Esophagus squamous epithelium (tissue), 4 donors: ENCODE results near the gene RNF112.
A peak's percentile ranks its signal among the peaks of the same experiment; 100 is the strongest.

Experiments
- POLR2A ChIP-seq, 4 donors: fragments of 450-650 bp; IDR thresholded peaks; one replicate each; pipeline ENCODE4 v1.6.1; 2017; ENCODE audit warnings: antibody characterized with exemption in 4 of 4, mild to moderate bottlenecking in 4 of 4, moderate library complexity in 3 of 4
- TF ChIP-seq, protein P1 (sequence below), 6 experiments: fragments of 450-650 bp in 4 of 6; fragments of 200-600 bp in 2 of 6; sonication (generic) in 2 of 6; IDR thresholded peaks; one replicate each; pipeline ENCODE4 v1.5.1; 2016 to 2019; ENCODE audit warnings: antibody characterized with exemption in 6 of 6, mild to moderate bottlenecking in 4 of 6, moderate library complexity in 4 of 6

DNA sequence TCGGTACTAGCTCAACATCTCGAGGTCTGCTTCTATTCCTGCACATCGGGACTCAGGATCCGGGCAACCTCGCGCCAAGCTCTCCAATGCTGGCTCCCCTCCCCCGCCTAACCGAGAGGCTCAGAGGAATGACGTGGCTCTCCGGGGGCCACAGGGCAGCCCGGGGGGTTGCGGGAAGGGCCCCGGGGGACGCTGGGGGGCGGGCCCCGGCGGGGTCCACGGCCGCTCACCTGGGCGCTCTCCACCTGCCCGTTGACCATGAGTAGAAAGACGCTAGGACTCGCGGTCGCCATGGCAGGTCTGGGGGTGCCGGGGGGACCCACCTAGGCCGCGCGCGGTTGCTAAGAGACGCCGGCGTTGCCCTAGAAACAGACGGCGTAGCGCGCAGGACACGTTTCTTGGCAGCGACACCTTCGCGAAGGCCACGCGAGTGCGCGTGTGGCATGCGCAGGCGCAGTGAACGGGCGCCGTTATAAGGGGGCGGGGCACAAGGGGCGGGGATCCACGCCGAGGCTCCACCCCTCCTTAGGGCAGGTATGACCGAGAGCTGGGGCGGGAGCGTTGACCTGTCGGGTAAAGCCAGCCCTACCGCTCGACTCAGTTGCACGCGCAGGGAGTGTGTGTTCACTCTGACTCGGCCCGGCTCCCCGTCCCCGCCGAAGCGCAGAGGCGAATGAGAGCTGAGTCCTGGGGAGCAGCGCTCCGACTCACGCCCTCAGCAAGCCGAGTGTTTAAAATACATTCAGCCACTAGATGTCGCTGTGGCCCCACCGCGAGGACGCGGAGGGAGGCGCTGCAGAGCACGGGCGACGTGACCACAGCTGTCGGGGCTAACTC, 48.5 kb upstream of the RNF112 start, which contains the start of gene B9D1:
- TF ChIP-seq, protein P1, sequence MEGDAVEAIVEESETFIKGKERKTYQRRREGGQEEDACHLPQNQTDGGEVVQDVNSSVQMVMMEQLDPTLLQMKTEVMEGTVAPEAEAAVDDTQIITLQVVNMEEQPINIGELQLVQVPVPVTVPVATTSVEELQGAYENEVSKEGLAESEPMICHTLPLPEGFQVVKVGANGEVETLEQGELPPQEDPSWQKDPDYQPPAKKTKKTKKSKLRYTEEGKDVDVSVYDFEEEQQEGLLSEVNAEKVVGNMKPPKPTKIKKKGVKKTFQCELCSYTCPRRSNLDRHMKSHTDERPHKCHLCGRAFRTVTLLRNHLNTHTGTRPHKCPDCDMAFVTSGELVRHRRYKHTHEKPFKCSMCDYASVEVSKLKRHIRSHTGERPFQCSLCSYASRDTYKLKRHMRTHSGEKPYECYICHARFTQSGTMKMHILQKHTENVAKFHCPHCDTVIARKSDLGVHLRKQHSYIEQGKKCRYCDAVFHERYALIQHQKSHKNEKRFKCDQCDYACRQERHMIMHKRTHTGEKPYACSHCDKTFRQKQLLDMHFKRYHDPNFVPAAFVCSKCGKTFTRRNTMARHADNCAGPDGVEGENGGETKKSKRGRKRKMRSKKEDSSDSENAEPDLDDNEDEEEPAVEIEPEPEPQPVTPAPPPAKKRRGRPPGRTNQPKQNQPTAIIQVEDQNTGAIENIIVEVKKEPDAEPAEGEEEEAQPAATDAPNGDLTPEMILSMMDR (IDR thresholded peaks at IDR 0.05), result peak; percentile 97 to 99 (median 98)
- TF ChIP-seq POLR2A (IDR thresholded peaks at IDR 0.05), result peak in 1 of 4 donors; percentile 37
